Measurements from ENCODE around the gene VGLL4. TPM values are rescaled to one million over a fixed set of nuclear protein-coding genes. Genes with fewer than 3 reads are reported as not detected.

The VGLL4 gene
- polyA plus RNA-seq, 1 donor (not counting 4 experiments of a cell fraction or from before 2014, with no cell fraction given): 32.6 TPM

- dilution Hi-C loops (cut with MboI; ENCODE audit: extremely low pct_ligation_motif_present, low sequenced_read_pairs): no loop called here
- TF ChIP-seq EZH2 (IDR thresholded peaks at IDR 0.05; ENCODE audit: low read length) (no peak), CTCF (optimal IDR thresholded peaks at IDR 0.05 in 1 of 3, IDR thresholded peaks at IDR 0.05 in 1 of 3, conservative IDR thresholded peaks at IDR 0.05 in 1 of 3; ENCODE audit: extremely low read depth in 1 of 3, insufficient read depth in 2 of 3, low read length in 3 of 3) (no peak)
- no peak overlapping the region for H3K4me2 ChIP-seq (ENCODE audit: control insufficient read depth, extremely low read depth, insufficient read depth, low read depth, low read length)
- H3K36me3 ChIP-seq (ENCODE audit: control insufficient read depth in 2 of 2, extremely low read depth in 1 of 2, insufficient read depth in 2 of 2, low read length in 2 of 2): no peaks in the 10 kb centered on the region
- no peaks in the 10 kb centered on the region for H4K20me1 ChIP-seq (ENCODE audit: control insufficient read depth, extremely low read depth, insufficient read depth, low read length)
- H3K9ac ChIP-seq (ENCODE audit: control insufficient read depth, extremely low read depth, insufficient read depth, low read length): no peak overlapping the region
- H3K79me2 ChIP-seq (ENCODE audit: control insufficient read depth, insufficient read depth, low read length): no peaks in the 10 kb centered on the region
- H3K9me1 ChIP-seq (ENCODE audit: control insufficient read depth, extremely low read depth, insufficient read depth, low read length): no peaks in the 10 kb centered on the region
- no peak overlapping the region for H3K27ac ChIP-seq (ENCODE audit: control insufficient read depth, insufficient read depth, low read length)
- no peak overlapping the region for H3K4me3 ChIP-seq (ENCODE audit: control insufficient read depth in 2 of 3, extremely low read depth in 1 of 3, insufficient read depth in 2 of 3, low read depth in 1 of 3, low read length in 3 of 3)
- H3K9me3 ChIP-seq (ENCODE audit: control insufficient read depth, low read depth, low read length): no peaks in the 10 kb centered on the region
- no peak for DNase-seq (ENCODE audit: low read depth, low spot score)
- H3K4me1 ChIP-seq (ENCODE audit: control insufficient read depth, extremely low read depth, insufficient read depth, low read length): no peaks in the 10 kb centered on the region
- no peaks in the 10 kb centered on the region for H3K27me3 ChIP-seq (ENCODE audit: control insufficient read depth, extremely low read depth, insufficient read depth, low read length)
- FAIRE-seq: no peak
- H2AFZ ChIP-seq (ENCODE audit: control insufficient read depth, low read length): no peak overlapping the region
Observed at GRCh38 chr3:11541321-11542303, 102.1 kb downstream of the VGLL4 start.

- no peak overlapping the region for H3K9ac ChIP-seq (ENCODE audit: control insufficient read depth, extremely low read depth, insufficient read depth, low read length)
- H4K20me1 ChIP-seq (ENCODE audit: control insufficient read depth, extremely low read depth, insufficient read depth, low read length): no peaks in the 10 kb centered on the region
- no peaks in the 10 kb centered on the region for H3K9me1 ChIP-seq (ENCODE audit: control insufficient read depth, extremely low read depth, insufficient read depth, low read length)
- no peak overlapping the region for H3K4me2 ChIP-seq (ENCODE audit: control insufficient read depth, extremely low read depth, insufficient read depth, low read depth, low read length)
- H3K4me1 ChIP-seq (ENCODE audit: control insufficient read depth, extremely low read depth, insufficient read depth, low read length): no peaks in the 10 kb centered on the region
- no peaks in the 10 kb centered on the region for H3K79me2 ChIP-seq (ENCODE audit: control insufficient read depth, insufficient read depth, low read length)
- FAIRE-seq: no peak
- no peak for TF ChIP-seq CTCF (optimal IDR thresholded peaks at IDR 0.05 in 1 of 3, IDR thresholded peaks at IDR 0.05 in 1 of 3, conservative IDR thresholded peaks at IDR 0.05 in 1 of 3; ENCODE audit: extremely low read depth in 1 of 3, insufficient read depth in 2 of 3, low read length in 3 of 3)
- TF ChIP-seq EZH2 (IDR thresholded peaks at IDR 0.05; ENCODE audit: low read length): no peak
- no peak for DNase-seq (ENCODE audit: low read depth, low spot score)
- no peak overlapping the region for H2AFZ ChIP-seq (ENCODE audit: control insufficient read depth, low read length)
- H3K9me3 ChIP-seq (ENCODE audit: control insufficient read depth, low read depth, low read length): no peaks in the 10 kb centered on the region
- no peaks in the 10 kb centered on the region for H3K36me3 ChIP-seq (ENCODE audit: control insufficient read depth in 2 of 2, extremely low read depth in 1 of 2, insufficient read depth in 2 of 2, low read length in 2 of 2)
- dilution Hi-C loops (cut with MboI; ENCODE audit: extremely low pct_ligation_motif_present, low sequenced_read_pairs): no loop called here
- no peaks in the 10 kb centered on the region for H3K27me3 ChIP-seq (ENCODE audit: control insufficient read depth, extremely low read depth, insufficient read depth, low read length)
- H3K27ac ChIP-seq (ENCODE audit: control insufficient read depth, insufficient read depth, low read length): no peak overlapping the region
- H3K4me3 ChIP-seq (ENCODE audit: control insufficient read depth in 2 of 3, extremely low read depth in 1 of 3, insufficient read depth in 2 of 3, low read depth in 1 of 3, low read length in 3 of 3): no peak overlapping the region
Observed at GRCh38 chr3:11539677-11540076, 104.0 kb downstream of the VGLL4 start.

All from keratinocyte (primary cell).